PFSK-1 (cell line): ENCODE measurements around the gene SH2D3C.

Experiments used
- FOXP2 ChIP-seq: optimal IDR thresholded peaks from 2 replicates; pipeline ENCODE3; 2011; ENCODE audit warnings: borderline replicate concordance, control low read depth, inconsistent platforms; ENCODE audit not compliant: insufficient read depth; ENCODE audit errors: extremely low read length, extremely low read depth
- POLR2AphosphoS5 ChIP-seq: IDR thresholded peaks from 2 replicates; pipeline ENCODE4 v1.6.1; 2012; ENCODE audit warnings: low read depth, mild to moderate bottlenecking, control low read depth, low read length, moderate library complexity
- REST ChIP-seq, 2 experiments: IDR thresholded peaks; 2 replicates each; pipeline versions ENCODE4 v1.6.1 to v1.8.0; 2011 to 2012; ENCODE audit warnings: low read depth in 2 of 2, low read length in 2 of 2, control low read depth in 1 of 2, inconsistent platforms in 1 of 2, mild to moderate bottlenecking in 1 of 2, moderate library complexity in 1 of 2; ENCODE audit not compliant: insufficient read depth in 1 of 2
- SIN3A ChIP-seq: IDR thresholded peaks from 2 replicates; pipeline ENCODE4 v1.6.1; 2012; ENCODE audit warnings: mild to moderate bottlenecking, low read length, moderate library complexity, borderline replicate concordance; ENCODE audit not compliant: insufficient read depth
- TAF1 ChIP-seq: IDR thresholded peaks from 2 replicates; pipeline ENCODE4 v1.6.1; 2012; ENCODE audit warnings: low read length, control low read depth, borderline replicate concordance; ENCODE audit not compliant: insufficient read depth

The SH2D3C gene

DNA sequence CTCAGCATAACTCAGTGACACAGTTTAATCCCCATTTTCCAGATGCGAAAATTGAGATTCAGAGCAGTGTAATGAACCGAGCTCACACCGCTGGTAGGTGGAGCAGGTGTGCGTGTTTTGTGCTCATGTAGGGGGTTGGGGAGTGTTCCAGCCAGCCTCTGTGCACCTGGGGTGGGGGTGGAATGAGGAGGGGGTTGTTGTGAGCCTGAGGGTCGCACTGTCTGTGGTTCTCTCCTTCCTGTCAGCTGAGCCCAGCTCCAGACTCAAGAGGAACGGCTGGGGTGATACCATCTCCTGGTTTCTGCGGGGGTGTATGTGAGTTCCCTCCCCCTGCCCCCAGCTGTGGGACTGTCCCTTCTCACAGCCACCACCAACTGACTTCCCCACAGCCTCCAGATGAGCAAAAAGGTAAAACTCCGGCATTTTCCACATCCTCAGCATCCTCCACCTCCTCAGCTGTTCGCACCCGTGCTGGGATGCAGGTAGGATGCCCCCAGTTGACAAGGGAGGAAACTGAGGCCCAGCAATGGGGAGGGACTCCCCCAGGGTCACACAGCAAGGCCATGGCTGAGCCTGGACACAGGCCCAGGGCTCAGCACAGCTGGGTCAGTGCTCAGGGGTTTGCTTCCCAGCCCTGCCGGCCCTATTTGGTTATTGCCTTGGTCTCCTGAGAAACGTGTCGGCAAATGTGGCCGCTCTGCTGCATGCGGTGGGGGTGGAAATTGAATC lies 2.1 kb downstream of the SH2D3C start:
- TF ChIP-seq SIN3A: no peak
- TF ChIP-seq FOXP2: no peak
- TF ChIP-seq REST (IDR thresholded peaks at IDR 0.05; ENCODE audit: insufficient read depth in 1 of 2, low read depth in 2 of 2, low read length in 2 of 2): no peak
- no peak for TF ChIP-seq TAF1
- TF ChIP-seq POLR2AphosphoS5: no peak

GRCh38 chr9:127773981-127774380 lies 4.5 kb downstream of the SH2D3C start:
- TF ChIP-seq FOXP2 (no peak), TAF1 (no peak), SIN3A (no peak), REST (IDR thresholded peaks at IDR 0.05; ENCODE audit: insufficient read depth in 1 of 2, low read depth in 2 of 2, low read length in 2 of 2) (no peak), POLR2AphosphoS5 (no peak)

GRCh38 chr9:127773272-127773671 lies 5.2 kb downstream of the SH2D3C start:
- TF ChIP-seq REST (IDR thresholded peaks at IDR 0.05; ENCODE audit: insufficient read depth in 1 of 2, low read depth in 2 of 2, low read length in 2 of 2) (no peak), FOXP2 (no peak), POLR2AphosphoS5 (no peak), SIN3A (no peak), TAF1 (no peak)

DNA sequence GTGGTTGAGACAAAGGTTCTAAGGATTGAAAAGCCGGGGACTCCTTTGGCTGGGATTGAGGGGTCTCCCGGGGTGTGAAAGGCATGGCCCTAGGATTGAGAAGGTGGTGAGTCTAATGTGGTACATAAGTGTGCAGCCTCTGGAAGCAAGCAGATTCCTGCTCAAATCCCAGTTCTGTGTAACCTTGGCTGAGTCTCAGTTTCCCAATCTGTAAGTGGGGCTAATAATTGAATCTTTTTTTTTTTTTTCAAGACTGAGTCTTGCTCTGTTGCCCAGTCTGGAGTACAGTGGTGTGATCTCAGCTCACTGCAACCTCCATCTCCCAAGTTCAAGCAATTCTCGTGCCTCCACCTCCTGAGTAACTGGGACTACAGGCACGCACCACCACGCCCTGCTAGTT lies 5.9 kb downstream of the SH2D3C start:
- no peak for TF ChIP-seq FOXP2
- TF ChIP-seq TAF1: no peak
- no peak for TF ChIP-seq POLR2AphosphoS5
- TF ChIP-seq REST (IDR thresholded peaks at IDR 0.05; ENCODE audit: insufficient read depth in 1 of 2, low read depth in 2 of 2, low read length in 2 of 2): no peak
- TF ChIP-seq SIN3A: no peak
